OCI-LY3 (cell line): ENCODE results near the gene TSPAN31.

ENCODE experiments used
- CTCF ChIP-seq: fragments of 200-600, 300-600 bp; sonication (generic); IDR thresholded peaks from 2 replicates; pipeline ENCODE4 v1.5.1; 2014; ENCODE audit warnings: antibody characterized with exemption, low read length, low read depth
- EZH2phosphoT487 ChIP-seq: fragments of 200-600 bp; shearing (Covaris generic); IDR thresholded peaks from 2 replicates; pipeline ENCODE4 v1.6.1; 2018; ENCODE audit warnings: antibody characterized with exemption, mixed run types, low read depth

- no peak for TF ChIP-seq CTCF
- TF ChIP-seq EZH2phosphoT487: no peak
Measured at GRCh38 chr12:57751432-57751787, 6.6 kb downstream of the TSPAN31 start.
